ENCODE measurements around the gene ADGRV1.

The ADGRV1 gene

DNA sequence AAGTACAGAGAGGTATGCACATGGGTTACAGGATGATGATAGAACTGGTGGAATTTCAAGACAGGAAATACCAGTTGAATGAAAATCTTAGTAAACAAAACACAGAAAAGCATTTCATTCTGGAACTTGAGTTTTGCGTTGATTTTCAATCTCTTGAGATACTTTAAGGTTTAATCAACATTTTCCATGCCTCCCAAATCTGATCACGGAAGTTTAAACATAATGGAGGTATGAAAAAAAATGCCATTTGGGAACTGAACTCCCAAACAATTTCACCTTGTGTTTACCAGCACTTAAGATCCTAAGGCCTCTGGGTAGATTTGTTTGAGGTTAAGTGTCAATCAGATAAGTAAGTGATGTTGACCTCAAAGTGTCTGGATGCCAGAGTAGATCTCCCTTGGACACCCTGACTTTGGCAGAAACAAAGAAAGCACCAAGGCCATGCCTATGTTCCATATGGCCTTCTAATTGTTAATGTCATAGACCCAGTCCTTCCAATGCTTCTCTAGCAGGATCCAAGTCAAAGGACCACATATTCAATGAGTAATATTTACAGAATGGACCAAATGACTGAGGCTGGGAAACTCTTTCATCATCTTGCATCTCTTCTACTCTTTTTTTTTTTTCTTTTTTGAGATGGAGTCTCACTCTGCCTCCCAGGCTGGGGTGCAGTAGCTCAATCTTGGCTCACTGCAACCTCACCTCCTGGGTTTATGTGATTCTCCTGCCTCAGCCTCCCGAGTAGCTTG lies 607.6 kb downstream of the ADGRV1 start:
- H3K79me2 ChIP-seq (ENCODE audit: insufficient read depth, low read length), result no peaks in the 10 kb centered on the region
- H3K27me3 ChIP-seq (ENCODE audit: insufficient read depth, low read length, poor library complexity, severe bottlenecking), result no peaks in the 10 kb centered on the region
- H4K20me1 ChIP-seq (ENCODE audit: insufficient read depth, low read length, poor library complexity, severe bottlenecking), result no peaks in the 10 kb centered on the region
- no peak overlapping the region for H3K9ac ChIP-seq (ENCODE audit: low read depth, low read length, poor library complexity, severe bottlenecking)
- no peaks in the 10 kb centered on the region for H3K36me3 ChIP-seq (ENCODE audit: insufficient read depth, low read length)
- H3K9me3 ChIP-seq (ENCODE audit: insufficient read depth, low read depth, low read length), result no peaks in the 10 kb centered on the region
- H2AFZ ChIP-seq (ENCODE audit: low read length), result no peak overlapping the region
- no peak overlapping the region for H3K4me2 ChIP-seq (ENCODE audit: low read depth, low read length, poor library complexity, severe bottlenecking)
- no peaks in the 10 kb centered on the region for H3F3A ChIP-seq (ENCODE audit: low read depth)
- TF ChIP-seq, protein P1, sequence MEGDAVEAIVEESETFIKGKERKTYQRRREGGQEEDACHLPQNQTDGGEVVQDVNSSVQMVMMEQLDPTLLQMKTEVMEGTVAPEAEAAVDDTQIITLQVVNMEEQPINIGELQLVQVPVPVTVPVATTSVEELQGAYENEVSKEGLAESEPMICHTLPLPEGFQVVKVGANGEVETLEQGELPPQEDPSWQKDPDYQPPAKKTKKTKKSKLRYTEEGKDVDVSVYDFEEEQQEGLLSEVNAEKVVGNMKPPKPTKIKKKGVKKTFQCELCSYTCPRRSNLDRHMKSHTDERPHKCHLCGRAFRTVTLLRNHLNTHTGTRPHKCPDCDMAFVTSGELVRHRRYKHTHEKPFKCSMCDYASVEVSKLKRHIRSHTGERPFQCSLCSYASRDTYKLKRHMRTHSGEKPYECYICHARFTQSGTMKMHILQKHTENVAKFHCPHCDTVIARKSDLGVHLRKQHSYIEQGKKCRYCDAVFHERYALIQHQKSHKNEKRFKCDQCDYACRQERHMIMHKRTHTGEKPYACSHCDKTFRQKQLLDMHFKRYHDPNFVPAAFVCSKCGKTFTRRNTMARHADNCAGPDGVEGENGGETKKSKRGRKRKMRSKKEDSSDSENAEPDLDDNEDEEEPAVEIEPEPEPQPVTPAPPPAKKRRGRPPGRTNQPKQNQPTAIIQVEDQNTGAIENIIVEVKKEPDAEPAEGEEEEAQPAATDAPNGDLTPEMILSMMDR (conservative IDR thresholded peaks at IDR 0.05; ENCODE audit: low read length), result no peak
- TF ChIP-seq EZH2phosphoT487 (IDR thresholded peaks at IDR 0.05; ENCODE audit: borderline replicate concordance), result no peak
- no peak overlapping the region for H3K4me3 ChIP-seq (ENCODE audit: low read length, poor library complexity, severe bottlenecking)
- H3K4me1 ChIP-seq (ENCODE audit: insufficient read depth, low read length, poor library complexity, severe bottlenecking), result no peaks in the 10 kb centered on the region
- H3K9me2 ChIP-seq (replicated peaks; ENCODE audit: low read depth, low read length), result no peaks in the 10 kb centered on the region

DNA sequence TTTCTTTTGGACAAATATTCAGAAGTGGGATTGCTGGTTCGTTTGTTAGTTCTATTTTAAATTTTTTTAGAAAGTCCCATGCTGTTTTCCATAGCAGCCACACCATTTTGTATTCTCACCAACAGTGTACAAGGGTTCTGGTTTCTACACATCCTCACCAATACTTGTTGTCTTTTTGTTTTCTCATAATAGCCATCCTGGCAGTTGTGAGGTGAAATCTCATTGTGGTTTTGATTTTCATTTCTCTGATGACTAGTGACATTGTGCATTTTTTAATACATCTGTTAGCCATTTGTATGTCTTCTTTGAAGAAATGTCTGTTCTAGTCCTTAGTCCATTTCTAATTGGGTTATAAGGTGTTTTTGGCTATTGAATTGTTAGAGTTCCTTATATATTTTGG lies 610.3 kb downstream of the ADGRV1 start:
- Histone ChIP-seq H3K9me3 (ENCODE audit: insufficient read depth, low read depth, low read length) (no peaks in the 10 kb centered on the region), H3F3A (ENCODE audit: low read depth) (no peaks in the 10 kb centered on the region), H4K20me1 (ENCODE audit: insufficient read depth, low read length, poor library complexity, severe bottlenecking) (no peaks in the 10 kb centered on the region), H2AFZ (ENCODE audit: low read length) (no peak overlapping the region), H3K9ac (ENCODE audit: low read depth, low read length, poor library complexity, severe bottlenecking) (no peak overlapping the region), H3K4me2 (ENCODE audit: low read depth, low read length, poor library complexity, severe bottlenecking) (no peak overlapping the region), H3K4me1 (ENCODE audit: insufficient read depth, low read length, poor library complexity, severe bottlenecking) (no peaks in the 10 kb centered on the region), H3K27me3 (ENCODE audit: insufficient read depth, low read length, poor library complexity, severe bottlenecking) (no peaks in the 10 kb centered on the region), H3K79me2 (ENCODE audit: insufficient read depth, low read length) (no peaks in the 10 kb centered on the region), H3K4me3 (ENCODE audit: low read length, poor library complexity, severe bottlenecking) (no peak overlapping the region), H3K36me3 (ENCODE audit: insufficient read depth, low read length) (no peaks in the 10 kb centered on the region), H3K9me2 (replicated peaks; ENCODE audit: low read depth, low read length) (no peaks in the 10 kb centered on the region)
- no peak for TF ChIP-seq EZH2phosphoT487 (IDR thresholded peaks at IDR 0.05; ENCODE audit: borderline replicate concordance)
- TF ChIP-seq, protein P1 (conservative IDR thresholded peaks at IDR 0.05; ENCODE audit: low read length), result no peak

DNA sequence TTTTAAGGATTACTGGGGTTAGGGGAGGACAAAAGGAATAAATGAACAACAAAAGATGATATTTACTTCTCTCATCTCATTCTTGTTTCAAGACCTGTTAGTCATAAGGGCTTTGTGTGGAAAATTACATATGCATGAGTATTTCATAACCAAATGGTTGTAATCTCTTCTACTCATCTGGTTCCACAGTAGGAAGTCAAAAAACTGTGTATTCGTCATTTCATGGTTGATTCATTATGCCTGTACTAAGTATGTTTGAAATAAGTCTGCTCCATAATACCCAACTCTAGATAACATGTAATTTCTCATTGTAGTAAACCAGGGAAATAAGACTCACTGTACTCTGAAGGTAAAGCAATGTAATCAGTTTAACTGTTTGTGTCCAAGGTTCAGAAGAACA lies 611.7 kb downstream of the ADGRV1 start:
- no peaks in the 10 kb centered on the region for H3K79me2 ChIP-seq (ENCODE audit: insufficient read depth, low read length)
- H3K4me1 ChIP-seq (ENCODE audit: insufficient read depth, low read length, poor library complexity, severe bottlenecking), result no peaks in the 10 kb centered on the region
- no peaks in the 10 kb centered on the region for H3K36me3 ChIP-seq (ENCODE audit: insufficient read depth, low read length)
- TF ChIP-seq, protein P1 (conservative IDR thresholded peaks at IDR 0.05; ENCODE audit: low read length), result no peak
- no peaks in the 10 kb centered on the region for H3K27me3 ChIP-seq (ENCODE audit: insufficient read depth, low read length, poor library complexity, severe bottlenecking)
- no peak overlapping the region for H3K9ac ChIP-seq (ENCODE audit: low read depth, low read length, poor library complexity, severe bottlenecking)
- H3K9me2 ChIP-seq (replicated peaks; ENCODE audit: low read depth, low read length), result no peaks in the 10 kb centered on the region
- no peaks in the 10 kb centered on the region for H3K9me3 ChIP-seq (ENCODE audit: insufficient read depth, low read depth, low read length)
- no peak overlapping the region for H3K4me2 ChIP-seq (ENCODE audit: low read depth, low read length, poor library complexity, severe bottlenecking)
- H3K4me3 ChIP-seq (ENCODE audit: low read length, poor library complexity, severe bottlenecking), result no peak overlapping the region
- H2AFZ ChIP-seq (ENCODE audit: low read length), result no peak overlapping the region
- no peaks in the 10 kb centered on the region for H4K20me1 ChIP-seq (ENCODE audit: insufficient read depth, low read length, poor library complexity, severe bottlenecking)
- no peaks in the 10 kb centered on the region for H3F3A ChIP-seq (ENCODE audit: low read depth)

Data from Loucy (cell line).